ENCODE data around the gene IER3.

Gene IER3

DNA sequence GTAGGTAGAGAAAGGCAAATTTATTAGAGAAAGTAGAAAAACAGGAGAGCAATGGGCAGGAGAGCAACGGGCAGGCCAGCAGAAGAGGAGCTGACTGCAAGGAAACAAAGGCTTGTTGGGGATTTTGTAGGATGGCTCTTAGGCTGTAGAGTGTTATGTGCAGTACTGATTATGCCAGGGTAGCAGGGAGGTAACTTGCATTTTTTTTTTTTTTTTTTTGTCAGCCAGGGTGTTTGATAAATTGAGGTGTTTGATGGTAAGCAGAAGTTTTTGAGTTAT lies 36.2 kb upstream of the IER3 start:
- no peak overlapping the region for H3K4me3 ChIP-seq (ENCODE audit: low read length)
- no peaks in the 10 kb centered on the region for H3F3A ChIP-seq (ENCODE audit: insufficient read depth, low read length)
- H2AFZ ChIP-seq (ENCODE audit: low read length) = no peak overlapping the region
- 0 out of 2 replicates have a peak, but pooled peaks cover 3% of the 10 kb centered on the region for H3K27me3 ChIP-seq (replicated peaks; ENCODE audit: insufficient read depth, low read length)
- DNase-seq = no peak
- H3K4me2 ChIP-seq (ENCODE audit: low read depth, low read length) = no peak overlapping the region
- H3K9me3 ChIP-seq (replicated peaks; ENCODE audit: insufficient read depth, low read length) = no peaks in the 10 kb centered on the region
- no peak overlapping the region for H3K27ac ChIP-seq (ENCODE audit: low read length)
- no peak overlapping the region for H3K9ac ChIP-seq (ENCODE audit: low read length)
- no peaks in the 10 kb centered on the region for H3K36me3 ChIP-seq (replicated peaks; ENCODE audit: insufficient read depth, low read length)
- no peaks in the 10 kb centered on the region for H3K9me2 ChIP-seq (replicated peaks; ENCODE audit: insufficient read depth, low read length)
- no peaks in the 10 kb centered on the region for H3K4me1 ChIP-seq (ENCODE audit: low read length)
- no peaks in the 10 kb centered on the region for H3K79me2 ChIP-seq (ENCODE audit: low read length)
- H4K20me1 ChIP-seq (ENCODE audit: insufficient read depth, low read length) = no peaks in the 10 kb centered on the region
- TF ChIP-seq EZH2 (optimal IDR thresholded peaks at IDR 0.05; ENCODE audit: low read depth, low read length) = no peak
- TF ChIP-seq CTCF (IDR thresholded peaks at IDR 0.05; ENCODE audit: low read length) = no peak
- TF ChIP-seq EZH2phosphoT487 (IDR thresholded peaks at IDR 0.05; ENCODE audit: low read length) = no peak

GRCh38 chr6:30779850-30780641 lies 35.7 kb upstream of the IER3 start:
- Histone ChIP-seq H3F3A (ENCODE audit: insufficient read depth, low read length) (no peaks in the 10 kb centered on the region), H2AFZ (ENCODE audit: low read length) (no peak overlapping the region), H3K79me2 (ENCODE audit: low read length) (no peaks in the 10 kb centered on the region), H3K4me1 (ENCODE audit: low read length) (no peaks in the 10 kb centered on the region), H3K27me3 (replicated peaks; ENCODE audit: insufficient read depth, low read length) (0 out of 2 replicates have a peak, but pooled peaks cover 3% of the 10 kb centered on the region), H4K20me1 (ENCODE audit: insufficient read depth, low read length) (no peaks in the 10 kb centered on the region), H3K4me3 (ENCODE audit: low read length) (no peak overlapping the region), H3K27ac (ENCODE audit: low read length) (no peak overlapping the region), H3K9me2 (replicated peaks; ENCODE audit: insufficient read depth, low read length) (no peaks in the 10 kb centered on the region), H3K9ac (ENCODE audit: low read length) (no peak overlapping the region), H3K4me2 (ENCODE audit: low read depth, low read length) (no peak overlapping the region), H3K9me3 (replicated peaks; ENCODE audit: insufficient read depth, low read length) (no peaks in the 10 kb centered on the region), H3K36me3 (replicated peaks; ENCODE audit: insufficient read depth, low read length) (no peaks in the 10 kb centered on the region)
- no peak for DNase-seq
- no peak for TF ChIP-seq EZH2 (optimal IDR thresholded peaks at IDR 0.05; ENCODE audit: low read depth, low read length)
- TF ChIP-seq CTCF (IDR thresholded peaks at IDR 0.05; ENCODE audit: low read length) = no peak
- TF ChIP-seq EZH2phosphoT487 (IDR thresholded peaks at IDR 0.05; ENCODE audit: low read length) = no peak

DNA sequence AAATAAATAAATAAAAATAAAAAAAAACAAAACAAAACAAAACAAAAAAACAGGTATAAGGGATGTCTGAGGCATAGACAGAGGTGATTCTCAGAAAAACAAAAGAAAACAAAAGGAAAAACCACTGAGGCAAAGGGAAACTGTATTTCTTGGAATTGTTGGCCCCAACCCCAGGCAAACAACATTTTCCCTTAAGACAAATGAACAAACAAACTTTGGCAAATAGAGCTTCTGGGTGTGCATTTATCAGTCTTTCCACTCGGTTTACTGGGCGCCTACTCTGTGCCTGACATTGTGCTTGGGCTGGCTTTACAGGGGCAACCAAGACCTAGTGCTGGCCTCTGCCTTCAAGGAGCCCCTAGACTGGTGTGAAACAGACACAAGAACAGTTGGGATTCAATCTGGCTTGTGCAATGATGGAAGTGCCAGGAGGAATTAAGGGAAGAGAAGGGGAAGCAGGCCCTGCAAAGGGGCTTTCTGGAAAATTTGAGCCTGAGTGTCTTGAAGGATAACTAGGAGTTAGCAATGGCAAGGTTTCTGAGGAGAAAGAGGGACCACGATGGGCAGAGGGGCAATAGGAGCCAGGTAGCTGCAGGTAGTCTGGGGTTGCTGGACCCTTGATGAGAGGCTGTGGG lies 33.8 kb upstream of the IER3 start:
- TF ChIP-seq EZH2phosphoT487 (IDR thresholded peaks at IDR 0.05; ENCODE audit: low read length) = no peak
- no peak for TF ChIP-seq EZH2 (optimal IDR thresholded peaks at IDR 0.05; ENCODE audit: low read depth, low read length)
- TF ChIP-seq CTCF (IDR thresholded peaks at IDR 0.05; ENCODE audit: low read length) = no peak
- no peak overlapping the region for H3K4me3 ChIP-seq (ENCODE audit: low read length)
- H3K27ac ChIP-seq (ENCODE audit: low read length) = no peak overlapping the region
- no peaks in the 10 kb centered on the region for H3K79me2 ChIP-seq (ENCODE audit: low read length)
- no peaks in the 10 kb centered on the region for H3K9me2 ChIP-seq (replicated peaks; ENCODE audit: insufficient read depth, low read length)
- no peak overlapping the region for H3K4me2 ChIP-seq (ENCODE audit: low read depth, low read length)
- H3K27me3 ChIP-seq (replicated peaks; ENCODE audit: insufficient read depth, low read length) = 0 out of 2 replicates have a peak, but pooled peaks cover 3% of the 10 kb centered on the region
- no peaks in the 10 kb centered on the region for H4K20me1 ChIP-seq (ENCODE audit: insufficient read depth, low read length)
- no peaks in the 10 kb centered on the region for H3K9me3 ChIP-seq (replicated peaks; ENCODE audit: insufficient read depth, low read length)
- no peaks in the 10 kb centered on the region for H3K4me1 ChIP-seq (ENCODE audit: low read length)
- H3K36me3 ChIP-seq (replicated peaks; ENCODE audit: insufficient read depth, low read length) = no peaks in the 10 kb centered on the region
- H3F3A ChIP-seq (ENCODE audit: insufficient read depth, low read length) = no peaks in the 10 kb centered on the region
- H2AFZ ChIP-seq (ENCODE audit: low read length) = no peak overlapping the region
- DNase-seq = no peak
- no peak overlapping the region for H3K9ac ChIP-seq (ENCODE audit: low read length)
